Liver (tissue), 3 donors: ENCODE measurements around the gene NRIP1.

ENCODE experiments used
- FOXA1 ChIP-seq: IDR thresholded peaks from 2 replicates; pipeline ENCODE4 v1.6.1; 2016; ENCODE audit warnings: antibody characterized with exemption
- GABPA ChIP-seq, 2 donors: IDR thresholded peaks in 1 of 2; conservative IDR thresholded peaks in 1 of 2; 2 replicates each; pipeline ENCODE4 v1.6.1; 2016; ENCODE audit warnings: antibody characterized with exemption in 2 of 2, mild to moderate bottlenecking in 1 of 2, moderate library complexity in 1 of 2
- HNF4A ChIP-seq, 2 donors: conservative IDR thresholded peaks; 2 replicates each; pipeline ENCODE4 v1.6.1; 2016; ENCODE audit warnings: antibody characterized with exemption in 2 of 2, mild to moderate bottlenecking in 2 of 2
- JUND ChIP-seq, 2 donors: IDR thresholded peaks; 2 replicates each; pipeline ENCODE4 v1.6.1; 2016; ENCODE audit warnings: antibody characterized with exemption in 2 of 2
- RAD21 ChIP-seq, 2 donors: IDR thresholded peaks; 2 replicates each; pipeline ENCODE4 v1.6.1; 2016; ENCODE audit warnings: antibody characterized with exemption in 2 of 2, mild to moderate bottlenecking in 2 of 2
- RXRA ChIP-seq, 2 donors: IDR thresholded peaks; 2 replicates each; pipeline ENCODE4 v1.6.1; 2017 to 2018; ENCODE audit warnings: antibody characterized with exemption in 2 of 2, mild to moderate bottlenecking in 1 of 2
- TAF1 ChIP-seq: conservative IDR thresholded peaks from 2 replicates; pipeline ENCODE4 v1.6.1; 2016; ENCODE audit warnings: antibody characterized with exemption, mild to moderate bottlenecking
- YY1 ChIP-seq: IDR thresholded peaks from 2 replicates; pipeline ENCODE4 v1.6.1; 2016; ENCODE audit warnings: antibody characterized with exemption, mild to moderate bottlenecking
- TF ChIP-seq, protein P1 (sequence below): fragments of 150-350 bp; IDR thresholded peaks from 2 replicates; pipeline ENCODE4 v1.5.1; 2017; ENCODE audit warnings: improper control_type of control experiment, low read depth, low read length; ENCODE audit not compliant: missing input control
- TF ChIP-seq, protein P2 (sequence below): IDR thresholded peaks from 2 replicates; pipeline ENCODE4 v1.6.1; 2016; ENCODE audit warnings: antibody characterized with exemption
- TF ChIP-seq, protein P3 (sequence below): IDR thresholded peaks from 2 replicates; pipeline ENCODE4 v1.6.1; 2016; ENCODE audit warnings: antibody characterized with exemption
- TF ChIP-seq, protein P4 (sequence below): IDR thresholded peaks from 2 replicates; pipeline ENCODE4 v1.6.1; 2016; ENCODE audit warnings: antibody characterized with exemption
- TF ChIP-seq, protein P5 (sequence below): IDR thresholded peaks from 2 replicates; pipeline ENCODE4 v1.6.1; 2016; ENCODE audit warnings: antibody characterized with exemption, mild to moderate bottlenecking
- donor health status: healthy.
- donor health status: healthy.

DNA sequence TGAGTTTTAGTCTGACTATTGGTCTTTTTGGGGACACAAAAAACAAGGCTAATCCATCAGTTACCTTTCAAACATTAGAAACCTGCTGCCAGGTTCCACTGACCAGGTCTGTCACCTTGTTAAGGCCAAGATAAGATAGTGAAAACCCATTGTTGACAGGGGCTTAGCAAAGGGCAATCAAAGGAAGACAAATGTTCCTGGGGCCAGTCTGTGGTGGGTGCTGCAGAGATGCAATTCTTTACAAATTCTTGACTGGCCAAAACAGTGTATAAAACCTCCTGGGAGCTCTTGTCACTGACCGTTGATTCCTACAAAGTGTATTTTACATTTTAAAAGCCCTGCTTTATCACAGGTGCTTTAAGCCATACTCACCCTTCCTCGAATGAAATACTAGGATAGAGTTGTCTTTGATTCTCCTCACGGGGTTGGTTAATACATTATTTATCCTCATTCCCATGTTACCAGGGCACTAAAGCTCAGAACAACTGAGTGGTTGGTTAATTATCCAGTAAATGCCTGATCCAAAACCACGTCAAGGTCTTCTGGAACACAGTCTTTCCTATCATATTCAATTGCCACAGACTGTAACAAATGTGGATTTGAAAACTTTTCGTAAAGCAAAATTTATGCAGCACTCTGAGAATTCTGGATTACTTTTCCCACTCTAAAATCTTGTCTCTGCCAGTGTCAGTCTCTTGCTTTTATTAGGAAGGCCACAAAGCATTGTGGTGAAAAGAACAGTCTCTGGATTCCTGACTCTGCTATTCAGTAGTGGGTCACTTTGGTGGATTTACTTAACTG lies 77.2 kb downstream of the NRIP1 start:
- TF ChIP-seq, protein P1, sequence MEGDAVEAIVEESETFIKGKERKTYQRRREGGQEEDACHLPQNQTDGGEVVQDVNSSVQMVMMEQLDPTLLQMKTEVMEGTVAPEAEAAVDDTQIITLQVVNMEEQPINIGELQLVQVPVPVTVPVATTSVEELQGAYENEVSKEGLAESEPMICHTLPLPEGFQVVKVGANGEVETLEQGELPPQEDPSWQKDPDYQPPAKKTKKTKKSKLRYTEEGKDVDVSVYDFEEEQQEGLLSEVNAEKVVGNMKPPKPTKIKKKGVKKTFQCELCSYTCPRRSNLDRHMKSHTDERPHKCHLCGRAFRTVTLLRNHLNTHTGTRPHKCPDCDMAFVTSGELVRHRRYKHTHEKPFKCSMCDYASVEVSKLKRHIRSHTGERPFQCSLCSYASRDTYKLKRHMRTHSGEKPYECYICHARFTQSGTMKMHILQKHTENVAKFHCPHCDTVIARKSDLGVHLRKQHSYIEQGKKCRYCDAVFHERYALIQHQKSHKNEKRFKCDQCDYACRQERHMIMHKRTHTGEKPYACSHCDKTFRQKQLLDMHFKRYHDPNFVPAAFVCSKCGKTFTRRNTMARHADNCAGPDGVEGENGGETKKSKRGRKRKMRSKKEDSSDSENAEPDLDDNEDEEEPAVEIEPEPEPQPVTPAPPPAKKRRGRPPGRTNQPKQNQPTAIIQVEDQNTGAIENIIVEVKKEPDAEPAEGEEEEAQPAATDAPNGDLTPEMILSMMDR, result no peak
- no peak for TF ChIP-seq JUND (IDR thresholded peaks at IDR 0.05)
- no peak for TF ChIP-seq GABPA (IDR thresholded peaks at IDR 0.05 in 1 of 2, conservative IDR thresholded peaks at IDR 0.05 in 1 of 2)
- TF ChIP-seq, protein P2, sequence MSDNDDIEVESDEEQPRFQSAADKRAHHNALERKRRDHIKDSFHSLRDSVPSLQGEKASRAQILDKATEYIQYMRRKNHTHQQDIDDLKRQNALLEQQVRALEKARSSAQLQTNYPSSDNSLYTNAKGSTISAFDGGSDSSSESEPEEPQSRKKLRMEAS, result no peak
- TF ChIP-seq RAD21 (IDR thresholded peaks at IDR 0.05), result no peak
- TF ChIP-seq, protein P3, sequence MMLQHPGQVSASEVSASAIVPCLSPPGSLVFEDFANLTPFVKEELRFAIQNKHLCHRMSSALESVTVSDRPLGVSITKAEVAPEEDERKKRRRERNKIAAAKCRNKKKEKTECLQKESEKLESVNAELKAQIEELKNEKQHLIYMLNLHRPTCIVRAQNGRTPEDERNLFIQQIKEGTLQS, result no peak
- TF ChIP-seq RXRA (IDR thresholded peaks at IDR 0.05), result no peak
- TF ChIP-seq, protein P4, sequence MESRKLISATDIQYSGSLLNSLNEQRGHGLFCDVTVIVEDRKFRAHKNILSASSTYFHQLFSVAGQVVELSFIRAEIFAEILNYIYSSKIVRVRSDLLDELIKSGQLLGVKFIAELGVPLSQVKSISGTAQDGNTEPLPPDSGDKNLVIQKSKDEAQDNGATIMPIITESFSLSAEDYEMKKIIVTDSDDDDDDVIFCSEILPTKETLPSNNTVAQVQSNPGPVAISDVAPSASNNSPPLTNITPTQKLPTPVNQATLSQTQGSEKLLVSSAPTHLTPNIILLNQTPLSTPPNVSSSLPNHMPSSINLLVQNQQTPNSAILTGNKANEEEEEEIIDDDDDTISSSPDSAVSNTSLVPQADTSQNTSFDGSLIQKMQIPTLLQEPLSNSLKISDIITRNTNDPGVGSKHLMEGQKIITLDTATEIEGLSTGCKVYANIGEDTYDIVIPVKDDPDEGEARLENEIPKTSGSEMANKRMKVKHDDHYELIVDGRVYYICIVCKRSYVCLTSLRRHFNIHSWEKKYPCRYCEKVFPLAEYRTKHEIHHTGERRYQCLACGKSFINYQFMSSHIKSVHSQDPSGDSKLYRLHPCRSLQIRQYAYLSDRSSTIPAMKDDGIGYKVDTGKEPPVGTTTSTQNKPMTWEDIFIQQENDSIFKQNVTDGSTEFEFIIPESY, result no peak
- TF ChIP-seq TAF1, result no peak
- no peak for TF ChIP-seq YY1
- no peak for TF ChIP-seq HNF4A (conservative IDR thresholded peaks at IDR 0.05)
- TF ChIP-seq FOXA1, result no peak
- TF ChIP-seq, protein P5, sequence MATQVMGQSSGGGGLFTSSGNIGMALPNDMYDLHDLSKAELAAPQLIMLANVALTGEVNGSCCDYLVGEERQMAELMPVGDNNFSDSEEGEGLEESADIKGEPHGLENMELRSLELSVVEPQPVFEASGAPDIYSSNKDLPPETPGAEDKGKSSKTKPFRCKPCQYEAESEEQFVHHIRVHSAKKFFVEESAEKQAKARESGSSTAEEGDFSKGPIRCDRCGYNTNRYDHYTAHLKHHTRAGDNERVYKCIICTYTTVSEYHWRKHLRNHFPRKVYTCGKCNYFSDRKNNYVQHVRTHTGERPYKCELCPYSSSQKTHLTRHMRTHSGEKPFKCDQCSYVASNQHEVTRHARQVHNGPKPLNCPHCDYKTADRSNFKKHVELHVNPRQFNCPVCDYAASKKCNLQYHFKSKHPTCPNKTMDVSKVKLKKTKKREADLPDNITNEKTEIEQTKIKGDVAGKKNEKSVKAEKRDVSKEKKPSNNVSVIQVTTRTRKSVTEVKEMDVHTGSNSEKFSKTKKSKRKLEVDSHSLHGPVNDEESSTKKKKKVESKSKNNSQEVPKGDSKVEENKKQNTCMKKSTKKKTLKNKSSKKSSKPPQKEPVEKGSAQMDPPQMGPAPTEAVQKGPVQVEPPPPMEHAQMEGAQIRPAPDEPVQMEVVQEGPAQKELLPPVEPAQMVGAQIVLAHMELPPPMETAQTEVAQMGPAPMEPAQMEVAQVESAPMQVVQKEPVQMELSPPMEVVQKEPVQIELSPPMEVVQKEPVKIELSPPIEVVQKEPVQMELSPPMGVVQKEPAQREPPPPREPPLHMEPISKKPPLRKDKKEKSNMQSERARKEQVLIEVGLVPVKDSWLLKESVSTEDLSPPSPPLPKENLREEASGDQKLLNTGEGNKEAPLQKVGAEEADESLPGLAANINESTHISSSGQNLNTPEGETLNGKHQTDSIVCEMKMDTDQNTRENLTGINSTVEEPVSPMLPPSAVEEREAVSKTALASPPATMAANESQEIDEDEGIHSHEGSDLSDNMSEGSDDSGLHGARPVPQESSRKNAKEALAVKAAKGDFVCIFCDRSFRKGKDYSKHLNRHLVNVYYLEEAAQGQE, result no peak
